ENCODE data around the gene SH3PXD2A. TPM values are rescaled to one million over a fixed set of nuclear protein-coding genes. Genes with fewer than 3 reads are reported as not detected.

Gene SH3PXD2A
- total RNA-seq, 1 experiment from 2014 or later = 5.4 TPM

DNA sequence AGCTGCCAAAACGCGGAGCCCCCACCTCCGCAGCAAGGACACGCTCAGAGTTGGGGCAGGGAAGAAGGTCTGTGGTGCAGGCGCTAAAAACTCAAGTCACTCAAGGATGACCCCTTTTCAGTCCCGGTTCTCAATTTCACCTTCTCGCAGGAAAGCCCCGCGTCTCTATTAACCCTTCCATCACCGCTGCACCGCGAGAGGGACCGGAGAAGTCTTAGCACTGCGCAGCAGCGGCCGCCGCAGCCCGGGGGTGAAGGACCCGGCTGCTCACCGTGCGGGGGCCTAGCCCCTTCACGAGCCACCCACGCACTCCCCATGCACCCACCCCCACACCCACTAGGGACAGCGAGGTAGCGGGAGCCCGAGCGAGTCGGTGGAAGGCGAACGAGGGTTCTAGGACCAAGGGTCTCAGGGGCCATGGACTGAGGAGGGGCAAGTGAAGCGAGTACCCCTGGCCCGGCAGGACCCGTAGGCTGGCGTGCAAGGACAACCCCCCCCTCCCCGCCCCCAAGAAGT is 162.9 kb downstream of the SH3PXD2A start:
- peak overlapping the region; percentile 60 for H3K4me3 ChIP-seq
- no peaks in the 10 kb centered on the region for H3K9me3 ChIP-seq (replicated peaks)
- no peaks in the 10 kb centered on the region for H3K27me3 ChIP-seq
- no peak overlapping the region for H3K27ac ChIP-seq
- DNase-seq = peak; percentile 45 to 58
- H3K4me1 ChIP-seq = peaks cover 22% of the 10 kb centered on the region; the same call in 1 of the 2 replicates
- H3K36me3 ChIP-seq = no peaks in the 10 kb centered on the region

- Histone ChIP-seq H3K36me3 (no peaks in the 10 kb centered on the region), H3K9me3 (replicated peaks) (no peaks in the 10 kb centered on the region), H3K27me3 (no peaks in the 10 kb centered on the region), H3K27ac (no peak overlapping the region), H3K4me3 (peak overlapping the region; percentile 60), H3K4me1 (peaks cover 22% of the 10 kb centered on the region; the same call in 1 of the 2 replicates)
- DNase-seq = peak; percentile 50 to 54
Observed at GRCh38 chr10:103691723-103692435, 163.5 kb downstream of the SH3PXD2A start.

DNA sequence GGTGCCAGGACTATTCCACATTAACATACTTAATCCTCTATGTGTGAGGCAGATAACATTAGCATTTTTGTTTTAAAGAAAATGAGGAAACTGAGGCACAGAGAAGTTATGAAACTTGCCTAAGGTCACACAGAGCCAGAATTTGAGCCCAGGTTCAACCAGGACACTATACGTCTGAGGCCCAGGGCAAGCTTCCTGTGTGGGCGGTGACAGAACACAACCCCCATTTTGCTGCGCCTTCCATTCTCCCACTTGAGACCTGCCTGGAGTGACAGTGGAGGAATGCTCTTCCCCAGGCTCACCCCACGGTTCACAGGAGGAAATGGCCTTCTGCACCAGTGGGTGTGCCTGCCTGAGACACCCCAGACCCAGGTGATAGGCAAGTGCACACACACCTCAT is 164.1 kb downstream of the SH3PXD2A start:
- H3K4me1 ChIP-seq = peaks cover 21% of the 10 kb centered on the region; the same call in 1 of the 2 replicates
- H3K27ac ChIP-seq = no peak overlapping the region
- no peak overlapping the region for H3K4me3 ChIP-seq
- no peaks in the 10 kb centered on the region for H3K36me3 ChIP-seq
- no peak for DNase-seq
- H3K27me3 ChIP-seq = no peaks in the 10 kb centered on the region
- H3K9me3 ChIP-seq (replicated peaks) = no peaks in the 10 kb centered on the region

GRCh38 chr10:103690281-103690680 is 165.1 kb downstream of the SH3PXD2A start:
- Histone ChIP-seq H3K27ac (no peak overlapping the region), H3K27me3 (no peaks in the 10 kb centered on the region), H3K9me3 (replicated peaks) (no peaks in the 10 kb centered on the region), H3K4me1 (peaks cover 19% of the 10 kb centered on the region; the same call in 1 of the 2 replicates), H3K36me3 (no peaks in the 10 kb centered on the region), H3K4me3 (no peak overlapping the region)
- no peak for DNase-seq

GRCh38 chr10:103688491-103688890 is 166.9 kb downstream of the SH3PXD2A start:
- Histone ChIP-seq H3K4me3 (no peak overlapping the region), H3K9me3 (replicated peaks) (no peaks in the 10 kb centered on the region), H3K27me3 (no peaks in the 10 kb centered on the region), H3K36me3 (no peaks in the 10 kb centered on the region), H3K4me1 (peaks cover 18% of the 10 kb centered on the region; the same call in 1 of the 2 replicates), H3K27ac (no peak overlapping the region)
- peak; percentile 46 to 57 for DNase-seq

DNA sequence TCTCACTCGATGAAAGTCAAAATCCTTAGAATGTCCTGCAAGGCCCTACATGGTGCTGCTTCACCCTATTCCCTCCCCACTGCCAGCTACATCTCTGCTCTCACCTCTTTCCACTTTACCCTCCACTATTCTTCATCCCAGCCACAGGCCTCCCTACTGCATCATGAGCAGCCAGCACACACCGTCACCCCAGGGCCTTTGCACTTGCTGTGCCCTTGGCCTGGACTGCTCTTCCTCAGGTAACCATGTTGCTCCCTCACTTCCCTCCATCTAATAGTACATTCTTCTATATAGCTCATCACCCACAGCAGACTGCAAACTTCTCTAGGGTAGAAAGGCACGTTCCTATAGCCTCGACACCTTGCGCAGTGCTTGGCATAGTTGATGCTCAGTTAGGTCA is 167.7 kb downstream of the SH3PXD2A start:
- Histone ChIP-seq H3K9me3 (replicated peaks) (no peaks in the 10 kb centered on the region), H3K4me3 (no peak overlapping the region), H3K27me3 (no peaks in the 10 kb centered on the region), H3K36me3 (no peaks in the 10 kb centered on the region), H3K4me1 (peaks cover 16% of the 10 kb centered on the region; the same call in 1 of the 2 replicates), H3K27ac (no peak overlapping the region)
- no peak for DNase-seq

DNA sequence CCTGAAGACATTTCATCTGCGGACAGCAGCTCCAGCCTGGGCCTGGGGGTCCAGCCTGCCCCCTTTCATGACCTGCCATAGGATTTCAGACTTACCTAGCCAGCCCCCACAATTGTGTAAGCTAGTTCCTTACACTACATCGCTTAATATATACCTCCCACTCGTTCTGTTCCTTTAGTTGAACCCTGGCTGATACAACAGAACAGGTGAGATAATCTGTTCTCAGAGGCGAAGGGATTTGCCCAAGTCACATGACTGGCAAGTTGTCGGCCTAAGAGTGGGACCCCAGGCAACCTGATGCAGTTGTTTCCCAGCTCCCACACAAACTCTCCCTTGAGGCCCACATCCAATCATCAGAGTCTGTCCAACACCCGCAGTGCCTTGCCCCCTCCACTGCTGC is 168.2 kb downstream of the SH3PXD2A start:
- no peak overlapping the region for H3K4me3 ChIP-seq
- H3K36me3 ChIP-seq = no peaks in the 10 kb centered on the region
- no peaks in the 10 kb centered on the region for H3K27me3 ChIP-seq
- no peaks in the 10 kb centered on the region for H3K9me3 ChIP-seq (replicated peaks)
- H3K4me1 ChIP-seq = peaks cover 16% of the 10 kb centered on the region; the same call in 1 of the 2 replicates
- H3K27ac ChIP-seq = no peak overlapping the region
- DNase-seq = peak in 1 of 2 experiments; percentile 41

DNA sequence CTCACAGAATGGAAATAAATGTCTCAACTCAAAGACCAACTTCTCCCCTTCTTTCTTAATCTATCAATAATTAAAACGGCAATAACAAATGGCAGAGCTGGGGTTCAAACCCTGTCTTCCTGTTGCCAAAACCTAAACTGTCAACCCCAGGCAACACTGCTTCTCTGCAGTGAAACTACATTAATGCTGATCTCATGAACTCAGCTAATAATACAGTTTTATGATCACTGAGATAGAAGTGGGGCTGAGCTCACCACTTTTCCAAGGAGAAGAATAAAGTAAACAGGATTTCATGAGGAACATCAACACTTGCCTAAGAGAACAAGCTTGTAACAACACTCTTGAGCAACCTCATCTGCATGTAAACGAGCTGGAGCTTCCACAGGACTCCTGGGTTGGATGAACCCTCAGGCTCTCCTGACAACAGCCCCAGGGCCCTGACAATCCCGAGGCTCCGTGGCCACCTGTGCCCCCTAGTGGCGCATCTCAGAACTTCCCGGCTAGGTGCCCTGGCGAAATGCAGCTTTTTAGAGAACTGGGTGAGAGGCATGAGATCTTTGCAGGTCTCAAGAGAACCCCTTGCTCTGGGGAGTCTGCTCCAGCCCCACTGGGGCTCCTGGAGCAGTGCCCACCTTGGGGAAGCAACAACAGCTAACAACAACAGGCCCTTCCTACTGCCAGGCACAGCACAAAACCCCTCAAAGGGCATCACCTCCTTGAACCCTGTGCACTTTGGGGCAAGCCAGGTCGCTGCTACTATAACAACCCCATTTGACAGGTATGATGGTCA is 169.3 kb downstream of the SH3PXD2A start:
- Histone ChIP-seq H3K27me3 (no peaks in the 10 kb centered on the region), H3K27ac (no peak overlapping the region), H3K4me1 (peaks cover 11% of the 10 kb centered on the region; the same call in 1 of the 2 replicates), H3K4me3 (no peak overlapping the region), H3K9me3 (replicated peaks) (no peaks in the 10 kb centered on the region), H3K36me3 (no peaks in the 10 kb centered on the region)
- DNase-seq = peak; percentile 57 to 81

DNA sequence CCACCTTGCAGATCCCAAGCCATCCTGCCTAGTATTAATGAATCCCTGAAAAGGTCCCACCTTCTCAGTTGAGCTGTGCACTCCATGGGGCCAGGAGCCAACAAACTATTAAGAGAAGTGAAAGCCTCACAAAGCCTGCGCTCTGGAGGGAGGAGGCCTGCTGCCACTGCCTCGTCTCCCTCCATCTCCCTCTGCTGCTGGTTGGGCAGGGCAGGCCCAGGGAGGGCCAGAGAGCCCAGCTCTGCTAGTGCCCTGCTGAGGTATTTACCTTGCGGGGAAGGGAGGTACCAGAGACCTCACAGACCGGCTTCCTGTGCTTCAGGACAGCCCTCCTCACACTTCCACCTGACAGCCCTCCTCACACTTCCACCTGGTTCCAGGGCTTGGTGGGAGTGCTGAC is 171.5 kb downstream of the SH3PXD2A start:
- H3K4me1 ChIP-seq = peaks cover 9% of the 10 kb centered on the region; the same call in 1 of the 2 replicates
- no peak overlapping the region for H3K4me3 ChIP-seq
- no peak for DNase-seq
- no peaks in the 10 kb centered on the region for H3K36me3 ChIP-seq
- no peak overlapping the region for H3K27ac ChIP-seq
- no peaks in the 10 kb centered on the region for H3K9me3 ChIP-seq (replicated peaks)
- H3K27me3 ChIP-seq = no peaks in the 10 kb centered on the region

DNA sequence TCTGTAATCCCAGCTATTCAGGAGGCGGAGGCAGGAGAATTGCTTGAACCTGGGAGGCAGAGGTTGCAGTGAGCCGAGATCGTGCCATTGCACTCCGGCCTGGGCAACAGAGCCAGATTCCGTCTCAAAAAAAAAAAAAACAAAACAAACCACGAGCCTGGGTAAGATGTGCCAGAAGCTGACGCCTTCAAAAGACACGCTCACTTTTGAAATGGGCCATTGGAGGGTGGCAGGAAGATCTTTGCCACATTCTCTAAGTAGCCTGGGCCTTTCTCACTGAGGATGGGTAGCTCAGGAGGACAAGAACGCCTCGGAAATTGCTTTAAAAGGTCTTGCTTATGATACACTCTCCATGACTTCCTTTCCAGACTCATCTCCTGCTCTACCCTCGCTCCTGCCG is 172.7 kb downstream of the SH3PXD2A start:
- no peaks in the 10 kb centered on the region for H3K9me3 ChIP-seq (replicated peaks)
- no peak overlapping the region for H3K4me3 ChIP-seq
- no peak for DNase-seq
- H3K4me1 ChIP-seq = peaks cover 7% of the 10 kb centered on the region; the same call in 1 of the 2 replicates
- no peaks in the 10 kb centered on the region for H3K36me3 ChIP-seq
- H3K27me3 ChIP-seq = no peaks in the 10 kb centered on the region
- H3K27ac ChIP-seq = no peak overlapping the region

DNA sequence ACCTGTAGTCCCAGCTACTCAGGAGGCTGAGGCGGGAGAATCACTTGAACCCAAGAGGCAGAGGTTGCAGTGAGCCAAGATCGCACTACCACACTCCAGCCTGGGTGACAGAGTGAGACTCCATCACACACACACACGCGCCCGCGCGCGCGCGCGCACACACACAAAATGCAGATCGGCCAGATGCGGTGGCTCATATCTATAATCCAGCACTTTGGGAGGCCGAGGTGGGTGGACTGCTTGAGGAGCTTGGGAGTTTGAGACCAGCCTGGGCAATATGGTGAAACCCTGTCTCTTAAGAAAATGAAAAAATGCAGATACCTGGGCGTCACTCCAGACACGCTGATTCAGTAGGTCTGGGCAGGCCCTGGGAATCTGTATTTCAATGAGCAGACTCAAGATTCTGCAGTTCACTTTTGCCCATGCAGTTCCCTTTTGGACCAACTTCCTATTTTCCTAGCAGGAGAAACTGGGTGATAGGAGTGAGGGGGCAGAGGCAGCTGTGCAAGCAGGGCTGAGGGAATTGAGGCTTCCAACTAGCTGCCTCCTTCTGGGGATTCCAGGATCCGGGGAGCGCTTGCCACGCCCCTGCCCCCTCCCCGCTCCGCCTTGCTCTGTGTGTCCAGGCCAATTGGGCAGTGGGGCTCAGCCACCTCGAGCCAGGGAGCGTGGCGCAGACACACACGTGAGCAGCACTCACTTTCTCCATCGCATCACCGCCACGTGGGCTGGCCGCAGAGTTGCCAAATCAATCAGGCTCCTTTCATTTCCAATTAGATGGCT is 173.6 kb downstream of the SH3PXD2A start:
- no peaks in the 10 kb centered on the region for H3K9me3 ChIP-seq (replicated peaks)
- no peak for DNase-seq
- H3K27me3 ChIP-seq = no peaks in the 10 kb centered on the region
- no peaks in the 10 kb centered on the region for H3K36me3 ChIP-seq
- H3K4me1 ChIP-seq = peaks cover 7% of the 10 kb centered on the region; the same call in 1 of the 2 replicates
- H3K27ac ChIP-seq = no peak overlapping the region
- no peak overlapping the region for H3K4me3 ChIP-seq

DNA sequence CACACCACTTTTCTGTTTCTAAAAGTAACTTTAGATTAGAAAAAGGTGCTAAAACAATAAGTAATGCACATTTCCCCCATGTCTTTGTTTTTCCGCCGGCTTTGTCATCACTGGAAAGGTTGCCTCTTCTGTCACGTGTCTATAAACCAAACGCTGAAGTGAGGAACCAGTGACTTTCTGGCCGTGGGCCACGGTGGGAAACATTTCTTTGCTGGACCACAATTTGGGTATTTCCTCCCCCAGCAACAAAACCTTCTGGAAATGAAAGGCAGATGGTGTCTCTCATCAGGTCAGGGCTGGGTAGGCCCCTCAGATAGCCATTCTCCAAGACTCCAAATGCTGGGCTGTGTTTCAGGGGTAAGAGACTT is 174.5 kb downstream of the SH3PXD2A start:
- Histone ChIP-seq H3K9me3 (replicated peaks) (no peaks in the 10 kb centered on the region), H3K36me3 (no peaks in the 10 kb centered on the region), H3K4me3 (no peak overlapping the region), H3K4me1 (peaks cover 7% of the 10 kb centered on the region; the same call in 1 of the 2 replicates), H3K27me3 (no peaks in the 10 kb centered on the region), H3K27ac (no peak overlapping the region)
- no peak for DNase-seq

GRCh38 chr10:103679096-103679790 is 176.1 kb downstream of the SH3PXD2A start:
- H3K9me3 ChIP-seq (replicated peaks) = no peaks in the 10 kb centered on the region
- H3K36me3 ChIP-seq = no peaks in the 10 kb centered on the region
- H3K4me3 ChIP-seq = no peak overlapping the region
- H3K4me1 ChIP-seq = peaks cover 7% of the 10 kb centered on the region; the same call in 1 of the 2 replicates
- no peak overlapping the region for H3K27ac ChIP-seq
- no peak for DNase-seq
- H3K27me3 ChIP-seq = no peaks in the 10 kb centered on the region

GRCh38 chr10:103678178-103678526 is 177.2 kb downstream of the SH3PXD2A start:
- peaks cover 7% of the 10 kb centered on the region; the same call in 1 of the 2 replicates for H3K4me1 ChIP-seq

More at GRCh38 chr10:103678178-103678526, 177.2 kb downstream of the SH3PXD2A start:
- DNase-seq = peak; percentile 86 to 88
- Histone ChIP-seq H3K27ac (peak overlapping the region; percentile 23; the same call in 1 of the 2 replicates), H3K27me3 (no peaks in the 10 kb centered on the region), H3K9me3 (replicated peaks) (no peaks in the 10 kb centered on the region), H3K36me3 (no peaks in the 10 kb centered on the region), H3K4me3 (peak overlapping the region; percentile 38)
